ENCODE data around the gene DGKG.

DGKG gene

DNA sequence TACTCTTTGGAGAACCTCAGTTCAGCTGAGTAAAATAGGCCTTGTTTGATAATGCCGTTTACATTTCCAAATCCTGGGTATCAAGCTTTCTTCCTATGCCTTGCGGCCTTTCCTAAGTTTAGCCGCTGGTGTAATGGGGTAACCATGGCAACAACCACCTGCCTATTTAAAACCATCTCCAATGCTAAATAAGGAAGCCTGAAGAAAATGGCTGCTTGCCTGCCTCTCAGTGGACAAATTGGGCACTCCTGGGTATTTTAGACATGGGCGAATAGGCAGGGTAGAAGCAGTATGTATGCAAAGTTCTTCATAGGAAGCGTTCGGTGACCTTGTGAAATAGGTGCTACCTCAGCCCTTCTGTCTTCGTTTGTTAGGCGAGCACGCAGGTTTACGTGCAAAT lies 122.7 kb downstream of the DGKG start:
- DNase-seq (ENCODE audit: low spot score): no peak

DNA sequence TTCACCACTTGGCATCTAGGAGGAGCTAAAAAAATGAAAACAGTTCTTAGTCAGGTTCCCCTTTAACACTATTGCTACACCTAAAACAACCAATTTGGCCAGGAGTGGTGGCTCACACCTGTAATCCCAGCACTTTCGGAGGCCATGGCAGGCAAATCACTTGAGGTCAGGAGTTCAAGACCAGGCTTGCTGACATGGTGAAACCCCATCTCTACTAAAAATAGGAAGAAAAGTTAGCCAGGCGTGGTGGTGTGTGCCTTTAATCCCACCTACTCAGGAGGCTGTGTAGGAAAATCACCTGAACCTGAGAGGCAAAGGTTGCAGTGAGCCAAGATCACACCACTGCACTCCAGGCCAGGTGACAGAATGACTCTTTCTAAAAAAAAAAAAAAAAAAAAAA lies 124.1 kb downstream of the DGKG start:
- DNase-seq (ENCODE audit: low spot score): no peak

DNA sequence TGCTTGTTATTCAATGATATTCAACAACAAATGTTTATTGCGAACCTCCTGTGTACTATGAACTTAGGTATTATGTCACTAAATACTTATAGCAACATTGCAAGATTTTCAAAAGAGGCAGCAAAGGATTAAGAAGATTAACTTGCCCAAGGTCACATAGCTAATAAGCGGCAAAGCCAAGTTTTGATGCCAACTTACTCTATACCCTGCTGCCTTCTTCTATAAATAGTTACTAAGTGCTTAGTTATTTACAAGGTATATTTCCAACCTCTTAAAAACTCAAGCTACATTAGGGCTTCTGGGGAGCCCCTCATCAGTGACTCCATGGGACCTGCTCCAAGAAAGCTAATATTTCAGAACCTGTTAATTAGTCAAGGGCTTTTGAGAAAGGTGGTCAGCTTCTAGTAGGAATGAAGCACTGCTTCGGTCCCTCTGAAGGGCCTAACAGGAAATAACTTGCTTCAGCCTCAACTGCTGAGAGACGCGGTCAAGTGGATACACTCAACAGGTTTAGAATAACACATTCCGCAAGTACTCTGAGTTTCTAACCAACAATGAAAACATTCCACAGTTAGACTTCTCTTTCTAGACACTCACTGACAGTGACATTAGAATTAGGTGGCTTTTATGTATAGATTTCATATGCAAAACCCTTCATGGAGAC lies 125.5 kb downstream of the DGKG start:
- DNase-seq (ENCODE audit: low spot score): no peak

DNA sequence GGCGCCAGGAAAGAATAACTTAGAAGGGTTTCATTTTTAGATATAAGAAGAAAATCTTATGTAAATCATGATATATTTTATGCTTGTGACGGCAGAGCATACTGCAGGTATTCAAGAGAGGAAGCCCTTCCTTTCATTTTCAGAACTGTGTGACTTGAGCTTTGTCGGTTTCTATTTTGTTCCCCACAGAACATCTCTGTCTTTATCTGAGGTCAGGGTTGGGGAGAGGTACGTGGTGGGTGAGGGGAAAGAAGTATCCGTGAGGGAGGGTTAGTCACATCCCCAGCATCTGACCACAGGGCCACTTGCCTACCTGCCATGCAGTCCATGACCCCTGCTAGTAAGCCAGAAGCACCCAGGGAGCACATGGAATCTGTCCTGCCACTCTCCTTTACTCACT lies 126.5 kb downstream of the DGKG start:
- peak; percentile 21 for DNase-seq (ENCODE audit: low spot score)

DNA sequence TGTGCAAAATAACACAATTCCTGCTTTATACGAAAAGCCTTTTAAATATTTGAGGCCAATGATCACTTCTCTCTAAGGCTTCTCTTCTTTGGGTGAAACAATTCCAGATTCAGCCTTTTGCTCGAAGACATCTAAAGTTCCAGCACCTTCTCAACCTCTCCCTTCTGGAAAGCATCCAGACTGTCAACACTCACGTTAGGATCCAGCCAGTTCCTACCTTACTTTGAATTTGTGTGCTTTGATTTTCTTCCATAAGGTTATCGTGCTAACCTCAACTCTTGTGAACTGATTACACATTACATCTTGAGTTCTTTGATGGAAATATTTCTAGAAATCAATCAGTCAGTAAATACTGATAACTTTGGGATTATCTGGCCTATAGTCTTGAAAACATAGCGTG lies 127.9 kb downstream of the DGKG start:
- DNase-seq (ENCODE audit: low spot score): no peak

DNA sequence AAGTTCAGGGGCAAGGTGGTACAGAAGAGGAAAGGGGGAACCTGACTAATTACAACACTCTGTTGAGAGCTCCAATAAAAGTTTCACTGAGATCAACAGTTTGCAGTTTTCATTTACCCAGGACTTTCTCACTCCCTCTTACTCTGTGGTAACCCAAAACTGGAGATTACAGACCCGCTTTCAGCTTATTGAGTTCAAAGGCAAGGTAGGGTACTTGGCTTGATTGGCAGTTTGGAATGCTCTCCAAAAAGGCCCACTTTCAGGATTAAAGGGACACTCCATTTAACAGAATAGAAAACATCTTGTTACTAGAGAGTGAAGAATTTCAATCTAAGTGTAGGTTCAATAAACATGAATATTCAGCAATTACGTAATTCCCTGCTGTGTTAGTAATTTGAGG lies 135.6 kb downstream of the DGKG start:
- no peak for DNase-seq (ENCODE audit: low spot score)

DNA sequence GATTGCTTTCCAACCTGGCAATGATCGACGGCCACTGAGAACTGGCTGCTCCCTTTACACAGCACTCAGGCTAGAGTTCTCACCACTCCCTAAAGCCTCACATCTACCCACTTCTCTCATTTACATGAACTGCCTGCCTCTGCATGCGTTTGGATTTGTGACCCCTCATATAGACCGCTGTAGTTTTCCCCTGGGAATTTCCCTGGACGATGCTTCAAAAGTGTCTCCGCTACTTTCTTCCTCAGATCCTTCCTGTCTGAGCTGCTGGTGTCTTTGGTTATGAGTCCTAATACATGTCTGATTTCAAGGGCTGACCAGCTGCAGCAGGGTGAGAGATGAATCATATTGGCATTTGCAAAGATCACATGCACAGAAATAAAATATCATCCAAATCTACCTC lies 136.4 kb downstream of the DGKG start:
- no peak for DNase-seq (ENCODE audit: low spot score)

DNA sequence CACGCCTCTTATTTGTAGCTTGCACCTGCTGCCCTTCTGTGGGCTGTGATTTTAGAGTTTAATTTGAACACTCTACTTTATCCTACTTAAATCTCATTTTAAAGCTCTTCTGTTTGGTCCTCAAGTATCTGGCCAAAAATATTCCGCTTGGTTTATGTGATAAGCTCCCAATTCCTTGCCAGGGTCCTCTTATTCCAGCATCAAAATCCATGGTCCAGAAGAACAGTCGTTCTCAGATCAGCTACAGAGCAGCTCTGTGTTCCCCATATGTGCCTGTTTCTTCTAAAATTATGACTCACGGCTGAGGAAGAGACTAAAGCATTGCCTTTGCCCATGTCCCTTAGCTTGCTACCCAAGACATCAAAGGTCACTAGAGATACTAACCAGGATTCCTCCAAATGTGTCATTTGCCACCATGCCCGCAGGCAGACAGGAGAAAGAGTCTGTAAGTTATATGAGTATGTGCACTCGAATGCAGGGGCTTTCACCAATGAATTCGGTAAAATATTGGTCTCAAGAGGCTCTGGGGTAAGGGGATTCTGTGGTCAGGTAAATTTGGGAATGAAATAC lies 137.9 kb downstream of the DGKG start:
- DNase-seq (ENCODE audit: low spot score): no peak

DNA sequence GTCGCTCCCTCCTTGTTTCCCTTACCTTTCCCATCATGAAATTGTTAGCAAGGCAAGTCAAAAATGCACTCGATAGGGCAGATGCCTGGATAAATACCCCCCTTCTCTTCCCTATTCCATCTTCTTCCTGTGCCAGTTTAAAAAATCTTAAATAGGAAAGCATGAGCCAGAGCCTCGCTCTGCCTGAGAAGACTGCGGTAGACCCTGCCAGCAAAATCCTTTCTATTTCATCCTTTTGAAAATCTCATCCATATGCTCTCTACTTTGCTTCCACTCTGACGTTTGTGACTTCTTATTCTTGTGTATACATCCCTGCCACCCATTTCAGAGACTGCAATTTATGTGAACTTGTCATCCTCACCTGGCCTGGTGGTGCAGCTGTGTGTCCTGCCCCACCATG lies 138.6 kb downstream of the DGKG start:
- no peak for DNase-seq (ENCODE audit: low spot score)

DNA sequence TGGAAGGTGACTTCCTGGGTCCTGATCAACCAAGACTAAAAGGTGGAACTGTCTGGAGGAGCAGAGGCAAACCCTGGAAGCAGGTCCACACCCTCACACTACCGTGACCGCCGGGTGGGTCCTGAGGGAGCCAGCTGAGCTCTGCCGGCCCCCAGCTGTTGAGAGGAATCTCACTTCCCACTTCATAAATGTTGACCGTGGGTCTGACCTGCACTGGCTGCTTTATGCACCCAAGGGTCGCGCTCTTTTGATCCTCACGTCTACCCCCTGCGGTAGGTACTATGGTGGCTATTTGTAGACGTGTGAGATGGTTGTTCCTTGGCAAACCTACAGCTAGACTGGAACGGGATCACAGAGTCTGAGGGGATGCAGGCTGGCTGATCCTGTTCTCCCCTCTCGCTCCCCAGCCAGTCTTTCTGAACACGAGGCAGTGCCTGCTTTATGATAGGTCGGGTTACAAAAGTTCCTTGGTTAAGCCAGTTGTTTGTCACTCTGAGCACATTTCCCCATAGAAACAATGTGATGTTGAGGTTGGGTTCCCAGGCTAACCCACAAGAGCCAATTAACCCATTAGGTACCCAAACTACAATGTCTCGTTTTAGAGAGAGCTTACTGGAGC lies 140.2 kb downstream of the DGKG start:
- no peak for DNase-seq (ENCODE audit: low spot score)

DNA sequence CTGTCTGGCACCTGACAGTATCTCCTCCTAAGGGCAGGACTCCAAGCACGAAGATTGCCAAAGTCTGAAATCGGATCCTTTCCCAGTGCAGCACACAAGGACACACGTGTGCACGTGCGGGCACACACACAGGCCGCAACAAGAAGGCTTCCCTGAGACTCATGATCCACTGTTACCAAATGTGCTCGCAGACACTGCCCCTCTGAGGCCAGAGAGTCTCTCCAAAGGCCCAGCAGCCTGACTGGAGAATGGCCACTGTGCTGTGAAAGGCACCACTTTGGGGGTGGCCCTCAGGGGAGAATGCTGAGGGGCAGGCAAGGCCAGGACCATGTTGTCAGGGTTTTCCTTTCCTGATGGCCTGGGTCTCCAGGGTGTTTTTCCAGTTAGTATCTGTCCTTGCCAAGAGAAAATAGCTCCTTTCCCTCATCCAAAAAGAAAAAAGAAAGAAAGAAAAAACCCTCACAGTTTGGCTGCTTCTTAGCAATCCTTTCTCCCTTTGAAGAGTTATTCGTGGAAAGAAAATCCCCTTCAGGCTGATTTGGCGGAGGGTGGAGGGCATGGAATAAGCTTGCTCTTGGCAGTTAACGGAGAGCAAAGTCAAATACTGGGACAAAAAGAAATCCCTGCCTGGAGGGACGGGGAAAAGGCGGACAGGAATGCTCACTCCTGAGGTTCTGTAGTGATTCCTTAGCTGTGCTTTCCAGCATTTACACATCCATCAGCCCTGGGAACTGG lies 141.0 kb downstream of the DGKG start:
- no peak for DNase-seq (ENCODE audit: low spot score)

DNA sequence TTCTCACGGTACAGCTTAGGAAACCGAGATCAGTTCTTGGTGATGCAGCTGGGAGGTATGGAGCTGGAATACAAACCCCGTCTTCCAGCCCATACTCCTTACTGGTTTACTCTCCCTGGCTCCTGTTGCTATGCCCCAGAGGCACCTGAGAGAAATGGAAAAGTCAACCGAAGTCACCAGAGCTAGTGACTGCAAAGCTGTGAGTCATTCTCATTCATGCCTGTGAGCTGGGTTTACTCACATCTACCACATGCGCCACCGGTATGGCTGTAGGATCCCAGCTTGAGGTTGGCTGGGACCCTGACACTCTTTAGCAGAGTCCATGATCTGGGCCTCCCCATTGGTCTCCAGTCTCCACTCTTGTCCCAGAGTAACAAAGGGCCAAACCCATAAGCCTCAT lies 141.7 kb downstream of the DGKG start:
- DNase-seq (ENCODE audit: low spot score): no peak

DNA sequence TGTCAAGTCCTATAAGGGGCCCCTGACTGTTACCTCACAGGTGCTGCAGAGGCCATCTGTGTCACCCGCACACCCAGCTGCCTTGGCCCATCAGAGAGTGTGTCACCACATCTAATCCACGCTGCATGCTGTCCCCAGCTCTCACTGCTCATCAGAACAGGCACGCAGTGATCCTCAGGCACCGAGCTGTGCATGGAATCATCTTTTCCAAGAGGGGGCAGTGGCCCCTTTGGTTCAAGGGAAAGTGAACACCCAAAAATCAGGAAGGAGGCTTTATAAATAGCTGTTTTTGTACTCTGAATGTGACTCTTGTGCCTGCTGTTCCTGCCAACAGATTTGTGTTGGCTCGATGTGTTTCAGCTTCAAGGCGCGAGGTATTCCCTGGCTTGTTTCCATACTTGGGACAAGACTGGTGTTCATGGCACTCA lies 142.8 kb downstream of the DGKG start:
- peak; percentile 43 for DNase-seq (ENCODE audit: low spot score)

DNA sequence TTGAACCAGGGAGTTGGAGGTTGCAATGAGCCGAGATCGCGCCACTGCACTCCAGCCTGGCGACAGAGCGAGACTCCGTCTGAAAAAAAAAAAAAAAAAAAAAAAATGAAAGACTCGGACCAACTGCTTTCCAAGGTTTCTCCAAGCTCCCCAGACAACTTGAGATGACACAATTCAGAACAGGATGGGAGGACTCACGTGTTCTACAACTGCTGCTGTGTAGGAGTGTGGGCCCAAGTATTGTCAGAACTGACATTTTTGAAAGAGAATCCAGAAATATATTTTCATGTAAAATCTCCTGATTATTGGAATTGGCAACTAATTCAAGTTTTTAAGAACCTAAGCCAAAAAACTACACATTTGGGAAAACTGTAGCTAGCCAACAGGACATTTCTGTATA lies 143.6 kb downstream of the DGKG start:
- DNase-seq (ENCODE audit: low spot score): no peak

DNA sequence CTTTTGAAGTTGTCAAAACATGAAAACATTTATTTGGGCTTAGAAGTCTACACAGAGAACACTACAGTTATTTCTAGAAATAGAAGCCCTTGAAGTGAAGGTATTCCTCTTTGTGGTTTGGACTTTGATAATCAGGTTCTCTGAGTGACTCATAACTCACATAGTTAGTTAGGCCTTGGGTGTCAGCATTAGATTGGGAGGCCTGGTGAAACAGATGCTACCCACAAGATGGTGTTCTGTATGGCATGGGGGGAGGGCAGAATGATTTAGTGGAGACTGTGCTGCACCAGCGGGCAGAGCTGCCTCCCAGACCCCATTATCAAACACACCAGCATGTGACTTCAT lies 144.2 kb downstream of the DGKG start:
- DNase-seq (ENCODE audit: low spot score): no peak

DNA sequence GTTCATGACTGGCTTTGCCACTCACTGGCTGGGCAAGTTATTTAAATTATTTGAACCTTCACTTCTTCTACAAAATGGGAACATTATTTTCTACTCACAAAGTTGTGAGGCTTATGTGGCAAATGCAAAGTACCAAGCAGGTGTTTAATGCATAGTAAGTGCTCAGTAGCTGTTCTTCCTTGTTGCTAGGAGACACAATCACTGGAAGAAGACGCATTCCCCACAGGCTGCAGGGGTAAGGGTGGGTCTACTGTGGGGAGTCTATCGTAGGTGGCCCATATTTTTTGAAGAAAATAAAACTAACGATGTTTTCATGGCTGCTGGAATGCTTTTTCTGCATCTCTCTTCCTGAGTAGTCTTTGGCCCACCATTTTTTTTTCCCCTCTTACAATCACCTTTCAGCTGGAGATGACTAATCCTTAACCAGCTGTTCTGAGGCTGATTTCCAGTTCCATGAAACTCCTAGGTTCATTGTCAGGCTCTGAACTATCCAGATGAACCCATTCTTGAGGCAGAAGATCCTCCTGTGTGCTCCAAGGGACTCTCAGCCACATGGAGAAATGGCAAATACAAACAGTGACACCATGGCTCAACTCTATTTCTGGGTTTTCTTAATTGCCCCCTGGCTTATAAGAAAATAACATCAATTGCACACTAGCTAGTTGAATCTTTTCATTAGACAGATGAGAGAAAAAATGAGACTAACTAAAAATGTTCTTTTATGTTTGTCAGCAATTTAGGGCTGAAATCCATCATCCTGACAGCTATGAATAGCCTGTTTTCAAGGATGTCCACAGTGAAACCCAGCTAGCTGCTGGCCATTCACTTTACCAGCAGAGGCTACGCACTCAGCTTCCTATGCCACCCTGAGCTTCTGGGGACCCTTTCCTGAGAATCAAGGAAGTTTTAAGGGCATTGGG lies 144.9 kb downstream of the DGKG start:
- DNase-seq (ENCODE audit: low spot score): no peak

DNA sequence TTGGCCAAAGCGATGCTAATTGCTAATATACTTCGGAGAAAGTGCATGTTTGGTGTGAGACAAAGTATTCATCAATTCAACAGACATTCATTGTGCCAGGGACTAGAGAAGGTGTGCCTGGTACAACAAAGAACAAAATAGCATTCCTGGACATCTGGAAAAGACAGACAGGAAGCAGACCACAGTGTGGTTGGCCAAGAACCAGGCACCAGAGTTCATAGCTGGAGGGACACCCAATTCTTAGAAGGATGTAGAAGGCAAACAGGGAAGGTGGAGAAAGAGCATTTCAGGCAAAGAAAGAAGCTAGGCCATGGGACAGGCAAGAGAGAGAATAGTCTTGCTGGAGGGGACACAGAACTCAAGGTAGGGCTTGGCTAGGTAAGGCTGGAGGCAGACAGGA lies 147.4 kb downstream of the DGKG start:
- no peak for DNase-seq (ENCODE audit: low spot score)

DNA sequence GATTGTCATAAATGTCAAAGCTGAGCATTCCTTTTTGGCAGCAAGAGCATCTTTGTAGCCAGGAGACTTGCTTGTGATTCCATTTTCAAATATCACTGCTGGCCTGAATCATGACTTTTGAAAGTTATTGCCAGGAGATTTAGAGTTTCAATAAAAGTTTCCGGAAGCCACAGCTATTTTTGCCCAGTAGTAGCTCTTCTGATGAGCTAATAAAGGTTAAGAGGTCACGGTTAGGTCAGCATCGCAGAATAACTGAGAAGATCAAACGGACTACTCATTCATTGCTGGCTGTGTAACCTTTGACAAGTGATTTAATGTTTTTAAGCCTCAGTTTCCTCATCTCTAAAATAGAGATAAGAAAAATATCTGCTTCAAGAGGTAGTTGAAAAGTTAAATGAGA lies 148.1 kb downstream of the DGKG start:
- DNase-seq (ENCODE audit: low spot score): no peak

DNA sequence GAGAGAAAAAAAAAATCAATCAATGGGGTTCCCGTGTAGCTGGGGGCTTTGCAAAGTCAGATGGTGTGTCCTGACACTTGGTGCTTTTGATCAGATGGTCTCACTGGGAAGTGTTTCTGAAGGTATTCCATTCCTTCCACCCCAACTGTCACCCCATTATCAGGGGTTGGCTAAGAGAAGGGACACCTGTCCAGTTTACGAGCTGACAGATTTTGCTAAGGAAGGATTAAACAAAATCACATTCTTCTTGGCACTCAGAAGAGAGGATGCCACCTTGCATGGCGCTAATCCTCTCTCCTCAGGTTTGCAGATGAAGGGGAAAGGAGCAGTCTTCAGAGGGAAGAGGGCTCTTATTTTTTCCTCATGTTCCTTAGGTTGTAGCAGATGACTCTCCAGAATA lies 149.4 kb downstream of the DGKG start:
- DNase-seq (ENCODE audit: low spot score): no peak

DNA sequence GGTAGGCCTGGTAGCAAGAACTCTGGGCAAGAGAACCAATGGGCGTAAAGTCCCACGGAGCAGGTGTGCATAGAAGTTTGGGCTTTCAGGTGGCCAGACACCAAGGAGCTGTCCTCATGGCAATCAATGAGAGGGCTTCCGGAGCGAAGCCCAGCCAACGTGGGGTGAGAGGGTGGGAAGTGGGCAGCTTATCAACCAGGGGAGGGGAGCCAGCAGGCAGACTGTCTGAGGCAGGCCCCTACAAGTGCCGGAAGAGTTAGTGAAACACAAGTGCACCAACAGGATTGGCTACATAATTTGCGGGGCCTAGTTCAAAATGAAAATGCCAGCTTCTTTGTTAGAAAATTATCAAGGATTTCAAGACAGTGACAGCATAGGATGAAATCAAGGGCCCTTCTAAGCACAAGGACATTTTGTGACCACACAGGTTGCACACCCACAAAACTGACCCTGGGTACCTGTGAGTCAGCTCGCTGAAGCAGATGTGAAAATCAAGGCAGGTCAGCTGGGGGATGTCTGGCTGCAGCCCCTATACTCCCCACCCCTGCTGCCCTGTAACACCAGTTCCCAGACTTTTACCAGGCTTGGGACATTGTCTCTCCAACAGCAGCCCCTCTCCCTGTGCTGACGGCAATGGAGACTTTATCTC lies 151.1 kb downstream of the DGKG start:
- no peak for DNase-seq (ENCODE audit: low spot score)

DNA sequence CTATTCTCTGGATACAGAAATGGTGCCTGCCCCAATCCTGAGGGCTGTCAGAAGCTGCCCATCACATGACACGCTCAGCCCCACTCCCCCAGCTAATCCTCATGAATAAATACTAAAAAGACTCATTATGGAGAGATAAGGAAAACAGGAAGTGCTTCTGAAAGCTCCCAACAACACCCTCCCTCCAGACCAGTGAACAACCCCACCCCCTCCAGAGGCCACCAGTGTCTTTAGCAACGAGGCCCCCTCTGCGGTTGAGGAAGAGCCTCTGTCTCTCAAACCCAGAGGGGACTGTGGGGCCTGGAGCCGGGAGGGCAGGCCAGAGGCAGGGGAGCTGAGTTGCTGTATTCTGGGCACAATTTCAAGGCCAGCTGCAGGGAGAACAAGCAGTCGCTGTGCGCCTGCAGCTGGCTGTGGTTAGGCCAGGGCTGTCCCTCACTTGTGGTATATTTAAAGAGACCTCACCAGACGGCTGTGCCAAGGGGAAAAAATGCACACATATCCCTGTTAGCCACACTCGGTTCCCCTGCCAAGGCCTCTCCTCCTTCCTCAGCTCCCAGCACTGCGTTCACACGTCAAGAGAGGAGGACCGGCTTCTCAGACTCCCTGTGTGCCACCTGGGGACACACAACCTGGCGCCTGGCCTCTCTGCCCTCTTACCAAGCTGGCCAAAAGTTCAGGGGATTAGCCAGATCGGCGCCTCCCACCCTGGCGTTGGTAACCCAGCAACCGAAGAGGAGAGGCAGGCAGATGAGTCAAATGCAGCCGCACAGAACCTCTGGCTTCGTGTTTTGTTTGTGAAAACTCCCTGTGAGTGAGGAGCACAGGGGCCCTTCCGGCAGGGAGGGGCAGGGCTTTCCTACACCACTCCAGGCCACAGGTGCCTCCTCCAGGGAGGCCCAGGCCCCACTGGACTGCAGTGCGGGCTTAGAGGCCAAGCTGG lies 152.0 kb downstream of the DGKG start:
- DNase-seq (ENCODE audit: low spot score): peak; percentile 60
